Raji (cell line): ENCODE measurements around the gene PES1.

Source experiments
- POLR2A ChIP-seq: IDR thresholded peaks from 2 replicates; pipeline ENCODE4 v1.6.1; 2011; ENCODE audit warnings: low read depth, low read length, control low read depth; ENCODE audit not compliant: insufficient read depth

Gene PES1

DNA sequence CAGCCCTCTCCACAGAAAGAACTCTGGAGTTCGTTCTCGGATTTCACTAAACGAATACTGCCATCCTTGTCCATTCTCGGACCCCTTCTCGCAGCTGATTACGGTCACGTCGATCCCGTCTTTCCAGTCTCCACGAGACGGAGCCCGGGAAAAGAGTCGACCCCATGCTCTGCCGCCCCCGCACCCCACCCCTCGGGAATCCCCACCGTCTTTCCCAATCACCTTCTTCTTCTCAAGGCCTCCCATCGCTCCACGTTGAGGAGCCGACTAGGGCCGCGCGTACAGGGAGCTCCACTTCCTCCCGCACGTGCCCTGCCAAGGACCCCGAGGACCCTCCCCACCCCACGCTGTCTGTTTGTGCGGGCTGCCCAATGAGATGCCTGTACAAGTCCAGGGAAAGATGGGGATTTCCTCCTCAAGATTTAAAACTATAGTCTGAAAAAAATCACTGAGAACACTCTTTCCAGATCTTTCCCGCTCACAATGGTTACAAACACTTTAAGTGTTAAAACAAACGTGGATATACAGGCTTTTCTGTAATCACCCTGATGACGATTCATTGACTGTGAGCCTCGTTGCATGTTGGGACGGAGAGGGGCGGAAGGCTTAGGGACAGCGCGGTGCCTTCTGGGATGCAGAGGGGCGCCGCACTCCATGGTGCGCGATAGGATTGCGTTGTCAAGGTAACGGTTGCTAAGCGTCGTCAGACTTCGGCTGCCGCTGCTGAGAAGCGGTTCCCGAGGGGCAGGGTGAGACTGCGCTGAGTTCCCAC, at the start of gene PES1:
Gene PES1, minus strand, starts transcription at position 323 of the 772 bp plus-strand sequence. Its CDS starts 77 bp downstream, at position 246.
- peak; percentile 71 for TF ChIP-seq POLR2A

DNA sequence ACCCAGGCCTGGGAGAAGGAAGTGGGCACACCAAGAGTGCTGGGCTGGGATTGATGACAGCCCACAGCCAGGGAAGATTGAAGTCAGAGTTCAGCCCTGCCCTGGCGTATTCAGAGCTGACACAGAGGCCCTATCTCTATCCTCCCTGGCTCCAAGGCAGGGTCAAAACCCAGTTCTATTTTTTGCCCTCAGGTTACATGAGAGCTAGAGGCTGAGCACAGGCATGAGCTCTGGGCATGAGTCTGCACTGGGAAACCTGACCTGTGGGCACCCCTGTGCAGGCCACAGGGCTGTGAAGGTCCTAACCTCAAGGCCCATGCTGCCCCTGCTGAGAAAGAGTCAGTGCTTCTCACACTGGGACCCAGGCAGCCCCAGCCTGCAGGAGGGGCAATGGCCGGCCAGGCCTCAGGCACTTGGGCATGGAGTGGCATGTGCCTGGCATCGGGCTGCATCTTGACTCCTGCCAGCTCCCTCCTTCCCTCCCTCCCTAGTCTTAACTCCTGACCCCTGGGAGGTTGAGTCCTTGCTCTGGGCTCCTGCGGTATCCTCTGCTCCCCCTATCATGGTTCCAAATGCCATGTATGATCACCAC, 49.2 kb upstream of the PES1 start:
- TF ChIP-seq POLR2A = no peak

DNA sequence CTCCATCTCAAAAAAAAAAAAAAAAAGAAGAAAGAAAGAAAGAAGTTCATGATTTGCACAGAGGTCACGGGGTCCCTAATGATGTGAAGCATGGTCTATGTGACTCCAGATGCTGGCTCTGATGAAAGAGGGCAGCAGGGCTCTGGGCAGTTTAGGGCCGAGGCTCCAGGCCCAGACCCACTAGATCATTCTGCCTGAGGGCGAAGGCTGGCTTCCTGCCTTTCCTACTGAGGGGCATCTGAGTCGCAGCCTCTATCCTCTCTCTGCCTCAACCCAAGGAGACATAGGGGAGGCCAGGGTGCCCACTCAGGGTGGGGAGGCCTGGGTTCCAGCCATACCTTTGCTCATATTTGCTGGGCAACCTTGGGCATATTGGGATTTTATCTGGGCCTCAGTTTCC, 48.7 kb upstream of the PES1 start:
- no peak for TF ChIP-seq POLR2A

DNA sequence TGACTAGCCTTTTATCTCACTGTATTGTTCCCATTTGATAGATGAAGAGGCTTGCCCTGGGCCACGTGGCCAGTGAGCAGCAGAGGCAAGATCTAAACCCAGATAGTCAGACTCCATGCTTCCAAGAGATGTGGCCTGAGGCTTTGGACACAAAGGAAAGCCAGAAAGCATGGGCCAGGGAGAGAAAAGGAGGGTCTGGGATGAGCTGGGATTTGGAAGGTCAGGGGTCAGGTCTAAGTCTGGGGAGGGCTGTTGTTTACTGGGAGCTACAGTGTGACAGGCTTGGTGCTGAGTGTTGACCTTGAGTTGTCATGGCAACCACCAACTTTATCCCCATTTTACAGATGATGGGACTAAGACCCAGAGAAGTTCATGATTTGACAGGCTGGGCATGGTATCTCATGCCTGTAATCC, 46.0 kb upstream of the PES1 start:
- no peak for TF ChIP-seq POLR2A

DNA sequence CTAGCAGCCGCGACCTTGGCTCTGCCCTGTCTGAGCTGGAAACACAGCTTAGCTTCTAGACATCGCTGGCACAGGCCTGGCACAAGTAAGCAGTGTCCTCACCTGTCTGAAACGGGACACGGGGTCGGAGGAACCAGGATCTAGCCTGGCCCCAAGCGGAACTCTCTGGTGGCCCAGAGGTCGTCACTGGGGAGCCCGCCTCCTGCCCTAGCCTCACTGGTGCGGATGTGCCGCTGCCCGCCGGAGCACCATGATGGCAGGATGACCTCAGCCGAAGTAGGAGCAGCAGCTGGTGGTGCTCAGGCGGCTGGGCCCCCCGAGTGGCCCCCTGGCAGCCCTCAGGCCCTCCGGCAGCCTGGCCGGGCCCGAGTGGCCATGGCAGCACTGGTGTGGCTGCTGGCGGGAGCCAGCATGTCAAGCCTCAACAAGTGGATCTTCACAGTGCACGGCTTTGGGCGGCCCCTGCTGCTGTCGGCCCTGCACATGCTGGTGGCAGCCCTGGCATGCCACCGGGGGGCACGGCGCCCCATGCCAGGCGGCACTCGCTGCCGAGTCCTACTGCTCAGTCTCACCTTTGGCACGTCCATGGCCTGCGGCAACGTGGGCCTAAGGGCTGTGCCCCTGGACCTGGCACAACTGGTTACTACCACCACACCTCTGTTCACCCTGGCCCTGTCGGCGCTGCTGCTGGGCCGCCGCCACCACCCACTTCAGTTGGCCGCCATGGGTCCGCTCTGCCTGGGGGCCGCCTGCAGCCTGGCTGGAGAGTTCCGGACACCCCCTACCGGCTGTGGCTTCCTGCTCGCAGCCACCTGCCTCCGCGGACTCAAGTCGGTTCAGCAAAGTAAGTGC, 44.7 kb upstream of the PES1 start:
- TF ChIP-seq POLR2A = no peak

DNA sequence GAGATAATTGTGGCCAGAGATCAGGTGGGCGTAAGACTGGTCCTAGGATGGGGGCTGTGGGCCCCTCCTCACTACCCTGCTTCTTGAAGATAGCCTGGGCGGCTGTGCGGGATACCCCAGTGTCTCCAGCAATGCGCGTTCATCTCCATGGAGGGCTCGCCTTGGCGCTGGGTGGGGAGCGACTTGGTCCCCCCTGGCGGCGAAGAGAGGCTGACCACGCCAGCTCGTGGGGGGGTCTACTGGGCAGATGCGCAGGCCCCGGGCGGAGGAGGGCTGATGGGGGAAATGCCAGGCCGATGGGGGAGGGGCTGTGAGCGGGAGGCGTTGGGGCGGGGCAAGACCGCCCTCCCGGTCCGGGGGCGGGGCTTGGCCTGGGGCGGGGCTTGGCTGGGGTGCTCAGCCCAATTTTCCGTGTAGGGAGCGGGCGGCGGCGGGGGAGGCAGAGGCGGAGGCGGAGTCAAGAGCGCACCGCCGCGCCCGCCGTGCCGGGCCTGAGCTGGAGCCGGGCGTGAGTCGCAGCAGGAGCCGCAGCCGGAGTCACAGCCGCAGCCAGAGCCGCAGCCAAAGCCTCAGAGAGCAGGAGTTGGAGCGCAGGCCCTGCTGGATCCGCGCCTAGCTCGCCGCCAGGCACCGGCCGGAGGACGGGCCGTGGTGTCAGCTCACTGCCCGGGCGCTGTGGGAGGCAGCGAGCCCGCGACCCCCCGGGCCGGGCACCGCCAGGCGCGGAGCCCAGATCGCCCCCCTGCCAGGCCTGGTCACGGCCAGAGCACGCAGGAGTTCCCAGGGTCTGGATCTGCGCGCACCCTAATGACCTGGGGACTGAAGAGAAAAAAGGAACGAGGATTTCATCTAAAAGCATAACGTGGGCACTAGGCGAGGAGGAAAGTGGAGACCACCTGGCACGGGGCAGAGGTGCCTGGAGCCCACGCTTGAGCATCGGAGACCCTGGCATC, 43.8 kb upstream of the PES1 start, which contains the start of gene SLC35E4:
Gene SLC35E4, plus strand, starts transcription at position 509 of the 953 bp plus-strand sequence. CDS start 670 bp downstream, outside the sequence.
- peak; percentile 48 for TF ChIP-seq POLR2A

DNA sequence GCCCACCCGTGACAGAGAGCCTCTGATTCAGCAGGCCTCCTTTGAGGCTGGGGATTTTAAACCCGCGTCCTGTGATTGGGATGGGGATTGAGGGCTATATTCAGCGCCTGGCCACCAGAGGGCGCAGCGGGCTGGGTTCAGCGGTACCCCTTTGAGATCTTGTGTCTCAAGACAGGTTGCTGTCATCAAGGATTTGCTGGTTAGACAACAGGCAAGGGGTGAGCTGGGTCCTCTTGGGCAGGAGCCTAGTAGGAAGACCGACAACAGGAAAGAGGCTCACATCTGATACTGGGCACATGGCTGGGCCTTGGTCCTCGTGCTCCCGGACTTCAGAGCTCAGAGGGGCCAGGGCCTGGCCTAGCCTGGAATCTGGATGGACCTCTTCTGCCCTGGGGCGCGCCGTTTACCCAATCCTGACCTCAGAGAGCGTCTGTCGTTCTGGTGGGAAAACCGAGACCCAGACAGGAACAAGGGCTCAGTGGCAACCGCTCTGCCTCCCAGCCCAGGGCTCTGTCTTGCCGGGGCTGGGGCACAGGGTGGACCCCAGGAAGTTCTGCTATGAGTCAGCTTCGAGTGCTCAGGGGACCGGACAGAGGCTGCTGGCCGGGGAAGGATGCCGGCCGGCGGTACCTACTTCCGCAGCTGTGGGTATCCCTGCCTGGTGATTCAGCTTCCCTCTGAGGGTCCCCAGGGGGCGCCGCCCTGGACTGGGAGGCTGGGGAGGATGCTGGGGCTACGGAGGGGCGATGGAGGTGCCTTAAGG, 42.9 kb upstream of the PES1 start:
- TF ChIP-seq POLR2A = peak; percentile 38

DNA sequence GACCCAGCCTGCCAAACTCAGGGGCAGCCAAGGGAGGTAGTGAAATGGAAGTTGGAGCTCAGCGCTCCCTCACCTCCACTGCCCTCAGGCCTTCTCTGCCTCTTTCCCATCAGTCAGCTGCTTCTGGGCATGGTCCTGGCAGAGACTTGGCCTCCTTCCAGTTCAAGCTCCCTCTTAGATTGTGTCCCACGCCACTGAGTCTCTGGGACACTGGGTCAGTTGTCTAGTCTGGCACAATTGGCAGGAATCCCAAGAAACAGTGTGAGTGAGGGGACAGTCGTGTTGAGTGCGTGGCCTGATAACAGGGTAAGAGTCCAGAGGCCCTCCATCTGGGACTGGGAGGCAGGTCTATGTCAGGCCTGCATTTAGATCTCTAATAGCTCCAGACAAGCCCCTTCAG, 36.8 kb upstream of the PES1 start:
- no peak for TF ChIP-seq POLR2A

DNA sequence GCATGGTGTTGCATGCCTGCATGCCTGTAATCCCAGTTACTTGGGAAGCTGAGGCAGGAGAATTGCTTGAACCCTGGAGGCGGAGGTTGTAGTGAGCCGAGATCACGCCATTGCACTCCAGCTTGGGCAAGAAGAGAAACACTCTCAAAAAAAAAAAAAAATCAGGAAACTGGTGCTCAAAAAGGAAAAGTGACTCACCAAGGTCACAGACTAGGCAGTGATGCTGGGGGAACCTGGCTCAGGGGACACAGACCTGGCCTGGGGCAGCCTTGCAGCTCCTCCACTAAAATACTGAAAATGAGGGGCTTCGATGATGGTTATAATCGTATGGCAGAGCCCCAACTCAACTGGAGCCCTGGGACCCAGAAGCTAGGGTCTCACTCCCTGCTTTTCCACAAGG, 35.8 kb upstream of the PES1 start:
- no peak for TF ChIP-seq POLR2A

DNA sequence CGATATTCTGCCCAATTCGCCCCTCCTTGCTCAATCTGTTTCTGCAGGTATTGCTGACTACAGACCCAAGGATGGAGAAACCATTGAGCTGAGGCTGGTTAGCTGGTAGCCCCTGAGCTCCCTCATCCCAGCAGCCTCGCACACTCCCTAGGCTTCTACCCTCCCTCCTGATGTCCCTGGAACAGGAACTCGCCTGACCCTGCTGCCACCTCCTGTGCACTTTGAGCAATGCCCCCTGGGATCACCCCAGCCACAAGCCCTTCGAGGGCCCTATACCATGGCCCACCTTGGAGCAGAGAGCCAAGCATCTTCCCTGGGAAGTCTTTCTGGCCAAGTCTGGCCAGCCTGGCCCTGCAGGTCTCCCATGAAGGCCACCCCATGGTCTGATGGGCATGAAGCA, 34.7 kb upstream of the PES1 start:
- TF ChIP-seq POLR2A = no peak

DNA sequence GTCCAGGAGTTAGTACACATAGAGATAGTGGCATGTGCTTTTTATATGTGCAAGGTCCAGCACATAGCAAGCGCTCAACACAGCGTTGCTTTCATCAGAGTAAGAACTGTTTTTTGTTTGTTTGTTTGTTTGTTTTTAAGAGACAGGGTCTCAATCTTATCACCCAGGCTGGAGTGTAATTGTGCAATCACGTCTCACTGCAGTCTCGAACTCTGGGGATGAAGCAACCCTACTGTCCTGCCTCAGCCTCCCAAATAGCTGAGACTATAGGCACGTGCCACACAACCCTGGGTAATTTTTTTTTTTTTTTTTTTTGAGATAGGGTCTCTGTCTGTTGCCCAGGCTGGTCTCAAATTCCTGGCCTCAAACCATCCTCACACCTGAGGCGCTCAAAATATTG, 26.1 kb upstream of the PES1 start:
- TF ChIP-seq POLR2A = no peak

DNA sequence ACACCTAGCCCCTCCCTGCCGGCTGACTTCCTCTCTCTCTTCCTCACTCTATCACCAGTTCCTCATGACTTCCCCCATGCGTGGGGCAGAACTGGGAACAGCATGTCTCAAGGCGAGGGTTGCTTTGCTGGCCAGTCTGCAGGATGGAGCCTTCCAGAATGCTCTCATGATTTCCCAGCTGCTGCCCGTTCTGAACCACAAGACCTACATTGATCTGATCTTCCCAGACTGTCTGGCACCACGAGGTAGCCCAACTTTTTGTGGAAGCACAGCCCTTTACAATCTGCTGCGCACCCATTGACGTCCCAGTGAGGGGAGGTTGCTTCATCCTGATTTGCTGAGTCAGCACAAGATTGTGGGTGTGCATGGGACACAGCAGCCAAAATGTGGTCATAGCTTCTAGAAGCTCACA, 23.8 kb upstream of the PES1 start:
- no peak for TF ChIP-seq POLR2A

DNA sequence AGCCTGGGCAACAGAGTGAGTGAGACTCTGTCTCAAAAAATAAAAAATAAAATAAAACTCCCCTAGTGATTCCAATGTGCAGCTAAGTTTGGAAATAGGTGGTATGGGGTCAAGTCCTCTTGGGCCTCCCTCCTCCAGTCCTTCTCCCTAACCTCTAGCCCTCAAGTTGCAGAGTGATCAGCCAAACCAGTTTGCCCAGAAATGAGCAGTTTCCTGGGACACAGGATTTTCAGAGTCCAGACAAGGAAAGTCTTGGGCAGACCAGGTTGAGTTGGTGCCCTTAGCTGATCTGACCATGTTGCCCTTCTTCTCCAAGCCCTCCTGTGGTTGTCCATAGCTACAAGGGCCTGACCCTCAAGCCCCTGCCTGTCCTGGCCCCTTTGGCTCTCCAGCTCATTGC, 23.2 kb upstream of the PES1 start:
- TF ChIP-seq POLR2A = no peak

DNA sequence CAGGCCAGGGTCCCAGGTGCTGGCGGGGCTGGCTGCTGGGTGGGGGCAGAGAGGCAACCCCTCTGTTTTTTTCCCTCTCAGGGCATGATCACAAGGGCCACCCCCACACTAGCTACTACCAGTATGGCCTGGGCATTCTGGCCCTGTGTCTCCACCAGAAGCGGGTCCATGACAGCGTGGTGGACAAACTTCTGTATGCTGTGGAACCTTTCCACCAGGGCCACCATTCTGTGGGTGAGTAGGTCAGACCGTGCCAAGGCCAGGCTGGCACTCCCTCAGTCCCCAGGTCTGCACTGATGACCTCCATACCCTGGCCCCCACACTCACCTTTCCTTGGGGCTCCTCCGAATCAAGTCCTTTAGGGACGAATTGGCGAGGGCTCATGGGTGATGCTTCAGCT, 22.6 kb upstream of the PES1 start:
- no peak for TF ChIP-seq POLR2A
